ENCODE measurements around the gene COIL.
A peak's percentile ranks its signal among the peaks of the same experiment; 100 is the strongest.
"Not testable (repeated sequence)": the region's sequence is repeated elsewhere in the genome, so short reads cannot be mapped to it uniquely, and the experiment has no call there.

The COIL gene, protein sequence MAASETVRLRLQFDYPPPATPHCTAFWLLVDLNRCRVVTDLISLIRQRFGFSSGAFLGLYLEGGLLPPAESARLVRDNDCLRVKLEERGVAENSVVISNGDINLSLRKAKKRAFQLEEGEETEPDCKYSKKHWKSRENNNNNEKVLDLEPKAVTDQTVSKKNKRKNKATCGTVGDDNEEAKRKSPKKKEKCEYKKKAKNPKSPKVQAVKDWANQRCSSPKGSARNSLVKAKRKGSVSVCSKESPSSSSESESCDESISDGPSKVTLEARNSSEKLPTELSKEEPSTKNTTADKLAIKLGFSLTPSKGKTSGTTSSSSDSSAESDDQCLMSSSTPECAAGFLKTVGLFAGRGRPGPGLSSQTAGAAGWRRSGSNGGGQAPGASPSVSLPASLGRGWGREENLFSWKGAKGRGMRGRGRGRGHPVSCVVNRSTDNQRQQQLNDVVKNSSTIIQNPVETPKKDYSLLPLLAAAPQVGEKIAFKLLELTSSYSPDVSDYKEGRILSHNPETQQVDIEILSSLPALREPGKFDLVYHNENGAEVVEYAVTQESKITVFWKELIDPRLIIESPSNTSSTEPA

DNA sequence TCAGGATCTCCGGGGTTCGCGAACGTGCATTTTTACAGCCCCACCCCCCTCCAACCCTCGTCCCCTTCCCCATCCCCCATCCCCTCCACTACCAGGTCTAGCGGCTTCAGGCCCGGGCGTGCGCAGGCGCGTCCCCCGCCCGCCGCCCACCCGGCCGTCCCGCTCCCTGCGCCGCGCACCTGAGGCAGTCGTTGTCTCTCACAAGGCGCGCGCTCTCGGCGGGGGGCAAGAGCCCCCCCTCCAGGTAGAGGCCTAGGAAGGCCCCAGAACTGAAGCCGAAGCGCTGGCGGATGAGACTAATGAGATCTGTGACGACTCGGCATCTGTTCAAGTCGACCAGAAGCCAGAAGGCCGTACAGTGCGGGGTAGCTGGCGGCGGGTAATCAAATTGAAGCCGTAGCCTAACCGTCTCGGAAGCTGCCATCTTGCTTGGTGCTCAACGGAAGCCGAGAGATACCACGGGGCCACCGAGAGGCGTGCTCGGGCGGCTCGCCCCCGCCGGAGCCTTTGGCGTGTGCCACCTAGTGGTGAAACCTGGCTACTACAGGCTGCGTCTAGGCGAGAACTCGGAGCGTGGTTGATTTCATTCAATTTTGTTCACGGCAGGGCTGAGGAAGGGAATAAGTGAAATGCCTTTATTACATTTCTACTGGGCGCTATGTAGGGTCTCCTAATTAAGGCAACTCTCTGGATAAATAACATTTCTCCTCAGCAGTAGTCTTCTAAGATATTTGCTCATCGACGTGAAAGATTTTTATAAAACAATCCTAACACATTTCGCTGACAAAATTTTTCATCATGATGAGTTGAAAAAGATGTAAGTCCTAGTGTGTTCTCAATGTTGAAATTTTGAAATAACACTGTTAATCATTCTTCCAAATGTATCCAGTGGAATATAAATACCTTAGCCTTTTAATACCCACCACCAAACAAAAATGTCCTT, at the start of gene COIL:
Gene COIL (minus strand): TSS at position 455 of the 943 bp plus-strand sequence. CDS start 31 bp downstream, at position 424.
- DNase-seq: peak; percentile 96

DNA sequence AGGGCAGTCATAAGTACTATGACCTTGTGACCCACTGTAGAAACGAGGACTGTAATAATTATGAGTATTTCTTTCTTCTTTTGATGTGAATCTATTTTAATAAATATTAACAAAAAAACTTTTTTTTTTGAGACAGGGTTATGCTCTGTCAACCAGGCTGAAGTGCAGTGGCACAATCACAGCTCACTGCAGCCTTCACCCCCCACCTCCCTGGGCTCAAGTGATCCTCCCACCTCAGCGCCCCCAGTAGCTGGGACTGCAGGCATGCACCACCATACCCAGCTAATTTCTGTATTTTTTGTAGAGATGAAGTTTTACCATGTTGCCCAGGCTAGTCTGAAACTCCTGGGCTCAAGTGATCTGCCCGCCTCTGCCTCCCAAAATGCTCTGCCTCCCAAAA, 49.6 kb upstream of the COIL start:
- no peak for DNase-seq

DNA sequence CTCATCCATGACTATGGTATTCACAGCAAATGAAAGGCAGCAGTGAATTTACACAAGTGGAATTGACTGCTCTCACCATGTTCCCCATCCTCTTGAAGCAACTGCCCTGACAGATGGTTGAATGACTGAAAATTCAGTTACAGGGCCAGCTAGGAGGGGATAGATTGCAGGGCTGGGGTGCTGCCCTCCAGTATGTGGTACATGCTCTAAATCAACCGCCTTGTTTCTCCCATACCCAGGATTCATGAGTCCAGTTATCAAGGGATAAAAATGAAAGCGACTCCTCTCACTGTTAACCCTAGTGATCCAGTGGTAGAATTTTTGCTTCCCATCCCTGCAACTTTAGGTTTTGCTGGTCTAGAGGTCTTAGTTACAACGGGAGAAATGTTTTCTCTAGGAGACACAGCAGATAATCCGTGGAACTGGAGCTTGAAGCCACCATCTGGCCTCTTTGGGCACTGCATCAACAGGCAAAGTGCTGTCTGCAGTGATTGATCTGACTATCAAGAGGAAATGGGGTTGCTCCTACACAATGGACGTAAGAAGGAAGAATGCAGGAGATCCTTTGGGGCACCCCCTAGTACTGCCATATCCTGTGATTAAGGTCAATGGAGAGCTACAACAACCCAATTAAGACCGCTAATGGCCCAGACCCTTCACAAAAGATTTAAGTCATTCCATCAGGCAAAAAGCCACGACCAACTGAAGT, 49.0 kb upstream of the COIL start:
- peak; percentile 80 for DNase-seq

DNA sequence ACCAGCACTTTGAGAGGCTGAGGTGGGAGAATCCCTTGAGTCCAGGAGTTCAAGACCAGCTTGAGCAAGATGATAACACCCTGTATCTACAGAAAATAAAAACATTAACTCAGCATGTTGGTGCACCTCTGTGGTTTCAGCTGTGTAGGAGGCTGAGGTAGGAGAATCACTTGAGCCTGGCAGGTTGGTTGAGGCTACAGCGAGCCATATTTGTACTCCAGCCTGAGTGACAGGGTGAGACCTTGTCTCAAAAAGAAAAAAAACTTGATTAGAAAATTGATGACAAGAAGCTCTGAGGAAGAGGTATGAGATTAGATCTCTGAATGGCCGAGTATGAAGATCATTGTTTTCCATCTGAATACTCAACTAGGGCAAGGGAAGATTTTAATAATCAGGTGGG, 48.1 kb upstream of the COIL start:
- DNase-seq: no peak

DNA sequence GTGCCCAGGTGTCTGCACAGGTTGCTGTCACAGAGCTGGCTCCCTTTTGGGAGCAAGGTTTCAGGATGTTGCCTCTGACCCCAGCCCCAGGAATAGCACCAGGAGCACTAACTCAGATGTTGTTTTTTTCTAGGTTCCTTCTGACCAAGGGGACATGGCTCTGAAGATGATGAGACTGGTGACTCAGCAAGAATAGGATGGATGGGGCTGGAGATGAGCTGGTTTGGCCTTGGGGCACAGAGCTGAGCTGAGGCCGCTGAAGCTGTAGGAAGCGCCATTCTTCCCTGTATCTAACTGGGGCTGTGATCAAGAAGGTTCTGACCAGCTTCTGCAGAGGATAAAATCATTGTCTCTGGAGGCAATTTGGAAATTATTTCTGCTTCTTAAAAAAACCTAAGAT, 45.2 kb upstream of the COIL start:
- peak; percentile 40 for DNase-seq

DNA sequence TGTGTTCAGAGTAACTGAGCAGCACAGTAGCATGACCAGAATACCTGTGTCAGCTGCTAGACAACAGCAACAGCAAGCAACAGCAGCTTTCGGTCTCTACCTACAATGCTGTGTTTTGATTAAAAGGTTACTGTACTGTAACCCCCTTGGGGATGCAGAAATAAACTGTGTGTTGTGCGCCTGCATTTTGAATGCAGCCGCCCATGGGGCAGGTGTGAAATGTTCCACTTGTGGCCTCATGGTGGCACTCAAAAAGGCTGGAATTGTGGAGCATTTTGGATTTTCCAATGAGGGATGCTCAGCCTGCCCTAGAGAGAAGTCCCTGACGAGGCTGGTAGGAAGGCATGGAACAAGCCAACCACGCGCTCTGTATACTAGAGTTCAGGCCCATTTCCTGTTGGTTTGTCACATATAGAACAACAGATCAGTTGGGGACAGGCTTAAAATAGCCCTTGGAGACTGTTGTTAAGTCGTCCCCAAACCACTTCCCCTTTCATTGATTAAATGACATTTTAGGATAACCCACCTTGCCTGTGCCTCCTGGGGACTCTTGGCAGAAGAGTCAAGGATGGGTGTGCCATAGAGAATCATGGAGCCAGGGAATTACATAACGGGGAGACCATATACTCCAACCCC, 44.2 kb upstream of the COIL start:
- DNase-seq: peak; percentile 87

DNA sequence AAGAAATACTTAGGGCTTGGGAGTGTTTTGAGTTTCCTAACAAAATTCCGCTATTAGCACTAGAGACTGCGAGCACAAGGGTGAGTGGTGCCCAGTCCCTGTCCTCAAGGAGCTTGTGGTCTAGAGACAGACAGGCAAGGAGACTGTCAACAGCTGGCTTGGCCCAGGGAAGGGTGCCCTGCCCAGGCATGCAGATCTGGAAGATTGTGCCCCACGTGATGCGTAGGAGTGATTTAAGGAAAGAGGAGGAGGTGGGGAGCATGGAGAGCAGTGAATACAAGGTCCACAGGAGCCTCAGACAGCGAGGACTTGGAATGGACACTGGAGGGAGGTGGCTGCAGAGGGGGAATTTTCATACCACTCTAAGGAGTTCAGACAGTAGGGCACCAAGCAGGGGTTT, 42.1 kb upstream of the COIL start:
- no peak for DNase-seq

DNA sequence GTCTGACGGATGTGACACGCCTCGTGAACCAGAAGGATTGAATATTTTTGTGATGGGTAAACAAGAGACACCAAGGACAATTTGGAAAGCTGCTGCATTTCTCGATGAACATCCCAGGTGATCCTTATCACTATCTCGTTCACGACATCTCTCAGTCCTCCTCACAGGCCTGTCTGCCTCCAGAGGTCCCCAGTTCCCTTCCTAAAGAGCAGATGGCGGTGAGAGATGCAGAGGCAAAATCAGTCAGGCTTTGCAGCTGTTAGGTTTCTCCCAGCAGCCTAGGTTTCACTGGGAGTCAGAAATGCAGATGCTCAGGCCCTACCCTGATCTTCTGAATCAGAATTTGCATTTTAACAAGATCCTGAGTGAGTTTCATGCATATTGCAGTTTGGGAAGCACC, 40.7 kb upstream of the COIL start:
- no peak for DNase-seq

DNA sequence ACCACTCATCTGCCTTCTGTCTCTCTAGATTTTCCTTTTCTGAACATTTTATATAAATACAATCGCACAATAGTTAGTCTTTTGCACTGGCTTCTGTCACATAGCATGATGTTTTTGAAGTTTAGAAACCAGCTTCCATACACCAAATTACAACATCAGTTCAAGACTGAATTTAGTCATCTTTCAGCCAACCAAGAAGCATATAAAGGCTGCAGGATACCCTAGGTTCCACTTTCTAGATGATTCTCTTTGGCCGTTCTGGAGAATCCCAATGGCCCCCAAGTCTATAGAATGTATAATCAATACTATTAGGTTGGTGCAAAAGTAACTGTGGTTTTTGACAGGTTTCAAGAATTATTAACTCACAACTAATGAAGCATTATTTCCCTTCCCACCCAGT, 36.5 kb upstream of the COIL start:
- no peak for DNase-seq

DNA sequence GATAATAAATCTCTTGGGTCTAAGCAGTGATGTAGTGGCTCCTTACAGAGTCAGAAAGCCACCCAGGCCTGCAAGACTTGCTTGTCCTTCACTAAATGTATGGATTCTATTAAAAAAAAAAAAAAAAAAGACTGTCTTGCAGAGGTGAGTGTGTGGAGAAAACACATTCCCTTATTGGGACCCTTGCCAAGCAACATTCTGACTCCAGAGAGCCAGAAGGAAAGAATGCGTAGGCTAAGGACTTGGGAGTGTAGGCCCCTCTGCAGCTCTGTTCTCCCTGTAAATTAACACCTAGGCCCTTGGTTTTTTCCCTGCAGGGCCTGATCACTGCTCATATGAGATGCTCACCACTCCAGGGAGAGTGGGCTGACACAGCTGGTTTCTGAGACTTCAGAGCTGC, 34.9 kb upstream of the COIL start:
- no peak for DNase-seq

DNA sequence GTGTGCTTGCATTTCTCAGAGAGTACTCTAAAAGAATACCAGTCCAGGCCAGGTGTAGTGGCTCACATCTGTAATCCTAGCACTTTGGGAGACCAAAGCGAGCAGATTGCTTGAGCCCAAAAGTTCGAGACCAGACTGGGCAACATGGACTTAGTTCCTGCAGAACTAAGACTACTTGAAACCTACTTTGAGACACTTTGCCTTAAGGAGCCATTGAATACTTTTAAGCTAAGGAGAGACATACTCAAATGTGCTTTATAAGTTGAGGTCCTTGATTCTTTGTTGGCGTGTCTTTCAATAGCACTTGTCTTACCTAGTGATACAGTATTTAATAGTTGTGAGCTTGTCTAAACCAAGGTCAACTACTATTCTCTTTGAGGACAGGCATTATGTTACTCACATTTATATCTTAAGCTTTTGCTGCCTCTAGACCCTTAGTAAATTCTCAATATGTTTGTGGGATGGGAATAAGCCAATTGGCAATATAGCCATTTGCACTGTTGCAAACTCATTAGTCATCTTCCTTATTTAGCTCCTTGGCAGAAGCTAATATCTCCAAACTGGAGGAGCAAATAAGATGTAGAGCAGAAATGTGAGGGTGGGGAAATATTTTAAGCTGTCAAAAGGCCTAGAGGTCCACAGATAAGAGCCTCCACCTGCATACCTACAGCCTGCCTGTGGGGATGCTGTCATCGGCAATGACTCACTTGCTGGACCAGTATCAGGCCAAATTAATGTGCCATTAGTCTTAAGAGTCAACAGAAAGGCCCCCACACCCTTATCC, 33.4 kb upstream of the COIL start:
- no peak for DNase-seq

DNA sequence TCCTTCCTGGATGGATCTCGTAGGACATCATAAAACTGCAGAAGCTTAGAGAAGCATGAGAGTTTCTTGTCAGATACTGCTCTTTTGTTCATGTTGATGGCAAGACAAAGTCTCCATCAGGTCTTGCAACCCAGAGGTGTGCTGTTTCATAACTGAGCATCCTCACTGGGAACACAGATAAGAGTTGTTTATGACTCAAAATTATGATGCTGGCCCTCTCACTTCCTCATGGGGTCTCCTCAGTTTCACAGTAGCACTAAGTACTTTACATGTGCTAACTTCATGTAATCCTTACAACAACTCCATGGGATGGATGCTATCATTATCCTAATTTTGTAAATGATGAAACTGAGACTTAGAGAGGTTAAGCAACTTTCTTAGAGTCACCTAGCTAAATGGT, 31.5 kb upstream of the COIL start:
- DNase-seq: no peak

DNA sequence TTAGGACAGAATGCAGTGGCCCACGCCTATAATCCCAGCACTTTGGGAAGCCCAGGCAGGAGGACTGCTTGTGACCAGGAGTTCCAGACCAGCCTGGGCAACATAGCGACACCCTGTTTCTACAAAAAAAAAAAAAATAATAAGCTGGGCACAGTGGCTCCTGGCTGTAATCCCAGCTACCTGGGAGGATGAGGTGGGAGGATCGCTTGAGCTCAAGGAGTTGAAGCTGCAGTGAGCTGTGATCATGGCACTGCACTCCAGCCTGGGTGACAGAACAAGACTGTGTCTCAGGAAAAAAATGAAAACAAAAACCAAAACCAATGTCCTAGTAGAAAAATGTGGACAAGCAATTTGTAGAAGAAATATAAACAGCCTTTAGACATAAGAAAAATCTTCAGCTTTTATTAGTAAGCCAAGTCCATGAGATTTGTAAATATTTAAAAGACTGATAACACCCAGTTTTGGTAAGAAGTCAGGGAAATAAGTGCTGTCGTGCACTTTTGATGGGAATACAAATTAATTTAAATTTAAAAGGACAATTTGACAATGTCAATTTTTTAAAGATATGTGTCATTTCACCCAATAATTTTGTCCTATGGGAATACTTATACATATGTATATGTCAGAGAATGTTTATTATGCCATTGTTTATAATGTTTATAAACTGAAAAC, 28.2 kb upstream of the COIL start:
- DNase-seq: no peak

DNA sequence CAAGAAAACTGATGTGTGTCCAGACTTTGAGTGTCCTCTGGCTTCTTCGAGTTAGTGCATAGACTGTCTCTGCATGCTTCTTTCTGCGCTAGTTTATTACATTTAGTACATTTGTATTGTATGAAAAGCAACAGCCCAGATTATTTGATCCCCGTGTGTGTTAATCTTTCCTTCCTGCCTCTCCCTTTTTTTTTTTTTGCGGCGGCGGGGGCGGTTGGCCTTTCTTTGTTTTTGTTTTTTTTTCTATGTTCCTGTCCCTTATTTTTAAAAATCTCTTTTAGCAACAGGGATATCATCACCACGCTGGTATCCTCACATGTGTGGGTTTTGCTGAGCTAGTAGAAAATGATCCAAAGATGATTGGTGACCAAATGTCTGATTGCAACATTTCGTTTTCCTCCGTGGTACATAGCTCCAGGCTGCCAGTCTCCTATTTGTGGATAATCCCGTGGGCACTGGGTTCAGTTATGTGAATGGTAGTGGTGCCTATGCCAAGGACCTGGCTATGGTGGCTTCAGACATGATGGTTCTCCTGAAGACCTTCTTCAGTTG, 26.5 kb upstream of the COIL start:
- no peak for DNase-seq

DNA sequence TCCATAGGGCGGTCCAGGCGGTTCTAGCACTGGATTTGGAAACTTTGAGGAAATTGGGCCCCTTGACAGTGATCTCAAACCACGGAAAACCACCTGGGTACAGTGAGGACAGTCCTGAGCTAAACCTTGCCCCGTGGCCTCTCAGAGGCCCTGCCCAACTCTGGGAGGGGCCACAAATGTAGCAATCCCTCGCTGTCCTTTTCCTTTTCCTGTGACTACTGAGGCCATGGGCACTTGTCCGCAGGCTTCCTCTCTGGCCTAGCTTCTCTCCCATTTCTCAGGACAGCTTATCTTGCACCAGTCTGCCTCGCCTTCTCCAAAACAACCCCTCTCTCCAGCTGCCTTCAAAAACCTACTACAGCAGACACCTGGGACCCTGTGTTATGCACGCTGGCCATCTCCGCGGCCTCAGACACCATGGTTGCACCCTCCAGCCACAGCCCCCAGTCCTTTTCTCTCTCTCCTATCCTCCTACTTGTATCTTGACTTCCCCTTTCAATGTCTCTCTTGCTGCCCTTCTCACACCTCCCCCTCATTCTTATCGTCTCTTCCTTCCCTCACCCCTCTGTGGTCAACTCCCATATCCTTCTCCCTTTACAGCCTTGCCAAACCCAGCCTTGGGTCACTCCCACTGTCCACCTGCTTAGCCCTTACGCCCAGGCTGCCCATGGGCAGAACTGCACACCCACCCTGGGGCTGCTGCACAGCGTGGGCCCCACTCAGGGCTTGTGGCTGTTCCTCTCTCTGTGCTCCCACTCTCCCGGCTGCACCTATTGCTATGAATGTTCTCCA, 24.7 kb upstream of the COIL start:
- peak; percentile 87 for DNase-seq

DNA sequence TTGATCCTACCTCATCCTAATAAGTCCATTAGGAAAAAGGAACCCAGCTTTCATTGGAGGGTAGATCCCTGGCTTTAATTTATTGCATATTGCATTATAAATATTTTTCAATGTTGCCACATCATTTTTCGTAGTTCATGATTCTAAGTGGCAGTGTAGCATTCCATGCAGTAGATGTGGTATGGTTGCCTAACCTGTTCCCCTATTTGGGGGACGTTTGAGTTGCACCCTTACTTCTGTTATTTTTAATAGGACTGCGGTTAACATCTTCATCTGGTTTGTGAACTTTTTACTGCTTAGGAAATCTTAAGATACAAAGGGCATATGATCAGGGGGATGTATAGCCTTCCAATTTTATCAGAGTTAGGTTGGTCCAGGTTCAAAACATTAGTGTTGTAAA, 22.5 kb upstream of the COIL start:
- no peak for DNase-seq

DNA sequence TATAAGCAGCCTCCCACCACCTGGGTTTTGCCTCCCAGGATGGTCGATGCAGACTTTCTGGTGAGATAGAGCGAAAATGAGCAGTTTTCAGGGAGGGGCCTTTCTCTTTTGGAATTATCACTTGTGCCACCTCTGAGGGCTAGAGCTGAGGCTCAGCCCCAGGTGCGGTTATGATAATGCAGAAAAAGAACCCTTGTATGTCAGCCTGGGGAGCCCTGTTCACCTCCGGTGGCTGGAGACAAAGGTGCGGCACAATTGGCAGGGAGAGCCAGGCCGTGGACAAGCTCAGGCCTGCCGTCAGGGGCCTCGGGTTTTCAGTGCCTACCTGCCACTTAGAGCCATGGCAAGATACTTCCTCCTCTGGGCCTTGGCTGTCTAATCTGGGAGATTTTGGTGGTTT, 21.5 kb upstream of the COIL start:
- DNase-seq: peak; percentile 78

DNA sequence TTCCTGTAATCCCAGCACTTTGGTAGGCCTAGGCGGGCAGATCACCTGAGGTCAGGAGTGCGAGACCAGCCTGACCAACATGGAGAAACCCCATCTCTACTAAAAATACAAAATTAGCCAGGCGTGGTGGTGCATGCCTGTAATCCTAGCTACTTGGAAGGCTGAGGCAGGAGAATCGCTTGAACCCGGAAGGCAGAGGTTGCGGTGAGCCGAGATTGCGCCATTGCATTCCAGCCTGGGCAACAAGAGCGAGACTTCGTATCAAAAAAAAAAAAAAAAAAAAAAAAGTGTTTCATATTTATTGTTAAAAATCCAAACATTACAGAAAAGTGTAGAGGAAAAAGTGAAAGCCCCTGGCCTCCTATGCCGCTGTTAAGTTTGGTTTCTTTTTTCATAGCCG, 19.7 kb upstream of the COIL start:
- not testable (repeated sequence) for DNase-seq

DNA sequence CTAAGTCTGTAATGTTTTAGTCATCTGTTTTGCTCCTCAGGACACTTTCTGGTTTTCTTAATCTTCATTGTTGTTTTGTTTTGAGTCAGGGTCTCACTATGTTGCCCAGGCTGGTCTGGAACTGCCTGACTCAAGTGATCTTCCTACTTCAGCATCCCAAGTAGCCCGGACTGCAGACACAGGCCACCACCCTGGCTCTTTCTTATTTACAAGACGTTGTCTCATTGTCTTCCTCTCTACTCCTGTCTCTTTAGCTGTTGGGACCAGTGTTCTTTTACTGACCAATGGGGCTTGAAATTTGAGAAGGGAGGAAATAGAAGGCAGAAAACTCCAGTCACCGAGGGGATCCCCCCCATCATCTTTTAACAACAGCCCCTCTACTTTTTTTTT, 18.2 kb upstream of the COIL start:
- DNase-seq: no peak
